Panc1 (cell line): ENCODE measurements around the gene SYCE3.

Experiments
- CTCF ChIP-seq: fragments of 450-650 bp; IDR thresholded peaks from 2 replicates; pipeline ENCODE4 v1.5.1; 2017; ENCODE audit warnings: mild to moderate bottlenecking
- POLR2AphosphoS5 ChIP-seq: IDR thresholded peaks from 2 replicates; pipeline ENCODE4 v1.6.1; 2012; ENCODE audit warnings: mild to moderate bottlenecking, low read depth, low read length, moderate library complexity
- REST ChIP-seq, 2 experiments: IDR thresholded peaks; 2 replicates each; pipeline ENCODE4 v1.6.1; 2011 to 2012; ENCODE audit warnings: low read depth in 2 of 2, control low read depth in 1 of 2, low read length in 1 of 2, mild to moderate bottlenecking in 1 of 2, moderate library complexity in 1 of 2; ENCODE audit not compliant: insufficient read depth in 1 of 2
- TCF7L2 ChIP-seq: IDR thresholded peaks from 2 replicates; pipeline ENCODE4 v1.6.1; 2011; ENCODE audit warnings: mild to moderate bottlenecking, low read depth, low read length, inconsistent platforms

- TF ChIP-seq CTCF: no peak
- no peak for TF ChIP-seq REST (IDR thresholded peaks at IDR 0.05; ENCODE audit: insufficient read depth in 1 of 2, low read depth in 2 of 2, low read length in 1 of 2)
- no peak for TF ChIP-seq TCF7L2
- no peak for TF ChIP-seq POLR2AphosphoS5
These were observed 44.4 kb upstream of the SYCE3 start for GRCh38 chr22:50606946-50607658.
